GM15510 (cell line): ENCODE data around the gene FRS2.

Experiments used
- POLR2A ChIP-seq: IDR thresholded peaks from 3 replicates; pipeline ENCODE4 v1.6.1; 2011; ENCODE audit warnings: borderline replicate concordance; ENCODE audit not compliant: insufficient read length; ENCODE audit errors: extremely low read depth

Gene FRS2

GRCh38 chr12:69480698-69481097 lies 10.5 kb downstream of the FRS2 start:
- no peak for TF ChIP-seq POLR2A

GRCh38 chr12:69481133-69481532 lies 10.9 kb downstream of the FRS2 start:
- no peak for TF ChIP-seq POLR2A

GRCh38 chr12:69483700-69484099 lies 13.5 kb downstream of the FRS2 start:
- TF ChIP-seq POLR2A = no peak

- TF ChIP-seq POLR2A = no peak
Observed at GRCh38 chr12:69484428-69484827, 14.2 kb downstream of the FRS2 start.

- no peak for TF ChIP-seq POLR2A
Observed at GRCh38 chr12:69490920-69491643, 20.9 kb downstream of the FRS2 start.

- no peak for TF ChIP-seq POLR2A
Observed at GRCh38 chr12:69492739-69493138, 22.6 kb downstream of the FRS2 start.

GRCh38 chr12:69495071-69495470 lies 24.9 kb downstream of the FRS2 start:
- no peak for TF ChIP-seq POLR2A

GRCh38 chr12:69497308-69498026 lies 27.3 kb downstream of the FRS2 start:
- no peak for TF ChIP-seq POLR2A

GRCh38 chr12:69500631-69501030 lies 30.4 kb downstream of the FRS2 start:
- no peak for TF ChIP-seq POLR2A

- TF ChIP-seq POLR2A = no peak
Observed at GRCh38 chr12:69501154-69501895, 31.1 kb downstream of the FRS2 start.

- TF ChIP-seq POLR2A = no peak
Observed at GRCh38 chr12:69502345-69503081, 32.3 kb downstream of the FRS2 start.

- TF ChIP-seq POLR2A = no peak
Observed at GRCh38 chr12:69508091-69508490, 37.9 kb downstream of the FRS2 start.

GRCh38 chr12:69508621-69509020 lies 38.4 kb downstream of the FRS2 start:
- no peak for TF ChIP-seq POLR2A

GRCh38 chr12:69509308-69509736 lies 39.1 kb downstream of the FRS2 start:
- TF ChIP-seq POLR2A = no peak
